ENCODE data around the gene OR2AE1. TPM values are rescaled to one million over a fixed set of nuclear protein-coding genes. Genes with fewer than 3 reads are reported as not detected.

OR2AE1 gene
- total and polyA plus RNA-seq, 2 of the 13 experiments (the other 11 are each of a cell fraction or from before 2014, with no cell fraction given): not detected

DNA sequence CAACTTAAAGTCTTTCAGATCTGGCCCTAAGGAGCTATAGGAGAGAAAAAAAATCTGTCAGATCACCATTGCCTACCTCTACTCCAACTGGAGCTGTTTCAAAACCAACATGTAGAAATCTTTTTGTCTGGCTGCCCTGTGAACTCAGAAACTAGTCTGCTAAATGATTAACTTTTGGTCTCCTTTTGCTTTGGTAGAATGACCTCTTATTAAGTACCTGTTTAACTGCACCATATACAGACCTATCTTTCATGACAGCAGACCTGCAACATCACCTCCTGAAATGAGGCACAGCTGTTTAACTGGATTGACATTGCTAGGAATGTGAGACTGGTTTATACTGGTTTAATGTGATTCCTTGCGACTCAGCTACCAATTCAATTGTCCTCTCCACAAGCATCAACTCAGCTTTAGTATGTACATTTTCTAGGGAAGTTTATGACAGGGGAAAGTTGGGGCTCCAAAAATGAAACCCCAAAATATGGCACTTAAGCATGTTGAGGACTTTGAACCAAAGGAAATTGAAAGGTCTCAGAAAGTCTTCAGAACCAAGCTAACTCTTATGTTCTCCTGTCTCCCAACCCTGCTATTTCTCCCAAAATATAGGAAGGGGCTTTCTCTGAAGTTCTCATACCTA lies 47.2 kb downstream of the OR2AE1 start (continued):
- TF ChIP-seq, protein P1, sequence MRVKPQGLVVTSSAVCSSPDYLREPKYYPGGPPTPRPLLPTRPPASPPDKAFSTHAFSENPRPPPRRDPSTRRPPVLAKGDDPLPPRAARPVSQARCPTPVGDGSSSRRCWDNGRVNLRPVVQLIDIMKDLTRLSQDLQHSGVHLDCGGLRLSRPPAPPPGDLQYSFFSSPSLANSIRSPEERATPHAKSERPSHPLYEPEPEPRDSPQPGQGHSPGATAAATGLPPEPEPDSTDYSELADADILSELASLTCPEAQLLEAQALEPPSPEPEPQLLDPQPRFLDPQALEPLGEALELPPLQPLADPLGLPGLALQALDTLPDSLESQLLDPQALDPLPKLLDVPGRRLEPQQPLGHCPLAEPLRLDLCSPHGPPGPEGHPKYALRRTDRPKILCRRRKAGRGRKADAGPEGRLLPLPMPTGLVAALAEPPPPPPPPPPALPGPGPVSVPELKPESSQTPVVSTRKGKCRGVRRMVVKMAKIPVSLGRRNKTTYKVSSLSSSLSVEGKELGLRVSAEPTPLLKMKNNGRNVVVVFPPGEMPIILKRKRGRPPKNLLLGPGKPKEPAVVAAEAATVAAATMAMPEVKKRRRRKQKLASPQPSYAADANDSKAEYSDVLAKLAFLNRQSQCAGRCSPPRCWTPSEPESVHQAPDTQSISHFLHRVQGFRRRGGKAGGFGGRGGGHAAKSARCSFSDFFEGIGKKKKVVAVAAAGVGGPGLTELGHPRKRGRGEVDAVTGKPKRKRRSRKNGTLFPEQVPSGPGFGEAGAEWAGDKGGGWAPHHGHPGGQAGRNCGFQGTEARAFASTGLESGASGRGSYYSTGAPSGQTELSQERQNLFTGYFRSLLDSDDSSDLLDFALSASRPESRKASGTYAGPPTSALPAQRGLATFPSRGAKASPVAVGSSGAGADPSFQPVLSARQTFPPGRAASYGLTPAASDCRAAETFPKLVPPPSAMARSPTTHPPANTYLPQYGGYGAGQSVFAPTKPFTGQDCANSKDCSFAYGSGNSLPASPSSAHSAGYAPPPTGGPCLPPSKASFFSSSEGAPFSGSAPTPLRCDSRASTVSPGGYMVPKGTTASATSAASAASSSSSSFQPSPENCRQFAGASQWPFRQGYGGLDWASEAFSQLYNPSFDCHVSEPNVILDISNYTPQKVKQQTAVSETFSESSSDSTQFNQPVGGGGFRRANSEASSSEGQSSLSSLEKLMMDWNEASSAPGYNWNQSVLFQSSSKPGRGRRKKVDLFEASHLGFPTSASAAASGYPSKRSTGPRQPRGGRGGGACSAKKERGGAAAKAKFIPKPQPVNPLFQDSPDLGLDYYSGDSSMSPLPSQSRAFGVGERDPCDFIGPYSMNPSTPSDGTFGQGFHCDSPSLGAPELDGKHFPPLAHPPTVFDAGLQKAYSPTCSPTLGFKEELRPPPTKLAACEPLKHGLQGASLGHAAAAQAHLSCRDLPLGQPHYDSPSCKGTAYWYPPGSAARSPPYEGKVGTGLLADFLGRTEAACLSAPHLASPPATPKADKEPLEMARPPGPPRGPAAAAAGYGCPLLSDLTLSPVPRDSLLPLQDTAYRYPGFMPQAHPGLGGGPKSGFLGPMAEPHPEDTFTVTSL (CRISPR knock-in tag; IDR thresholded peaks at IDR 0.05; ENCODE audit: borderline replicate concordance): peak; percentile 64; the same call in 1 of the 2 replicates
- TF ChIP-seq ZNF878 (CRISPR knock-in tag; IDR thresholded peaks at IDR 0.05): peak; percentile 60; the same call in 1 of the 2 replicates
- TF ChIP-seq, protein P2, sequence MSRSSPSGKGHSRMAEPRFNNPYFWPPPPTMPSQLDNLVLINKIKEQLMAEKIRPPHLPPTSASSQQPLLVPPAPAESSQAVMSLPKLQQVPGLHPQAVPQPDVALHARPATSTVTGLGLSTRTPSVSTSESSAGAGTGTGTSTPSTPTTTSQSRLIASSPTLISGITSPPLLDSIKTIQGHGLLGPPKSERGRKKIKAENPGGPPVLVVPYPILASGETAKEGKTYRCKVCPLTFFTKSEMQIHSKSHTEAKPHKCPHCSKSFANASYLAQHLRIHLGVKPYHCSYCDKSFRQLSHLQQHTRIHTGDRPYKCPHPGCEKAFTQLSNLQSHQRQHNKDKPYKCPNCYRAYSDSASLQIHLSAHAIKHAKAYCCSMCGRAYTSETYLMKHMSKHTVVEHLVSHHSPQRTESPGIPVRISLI (CRISPR knock-in tag; IDR thresholded peaks at IDR 0.05; ENCODE audit: borderline replicate concordance): peak; percentile 63; the same call in 1 of the 2 replicates
- no peak for TF ChIP-seq TARDBP (CRISPR knock-in tag; IDR thresholded peaks at IDR 0.05)
- TF ChIP-seq RXRB (CRISPR knock-in tag; IDR thresholded peaks at IDR 0.05; ENCODE audit: borderline replicate concordance): peak; percentile 86
- TF ChIP-seq, protein P3, sequence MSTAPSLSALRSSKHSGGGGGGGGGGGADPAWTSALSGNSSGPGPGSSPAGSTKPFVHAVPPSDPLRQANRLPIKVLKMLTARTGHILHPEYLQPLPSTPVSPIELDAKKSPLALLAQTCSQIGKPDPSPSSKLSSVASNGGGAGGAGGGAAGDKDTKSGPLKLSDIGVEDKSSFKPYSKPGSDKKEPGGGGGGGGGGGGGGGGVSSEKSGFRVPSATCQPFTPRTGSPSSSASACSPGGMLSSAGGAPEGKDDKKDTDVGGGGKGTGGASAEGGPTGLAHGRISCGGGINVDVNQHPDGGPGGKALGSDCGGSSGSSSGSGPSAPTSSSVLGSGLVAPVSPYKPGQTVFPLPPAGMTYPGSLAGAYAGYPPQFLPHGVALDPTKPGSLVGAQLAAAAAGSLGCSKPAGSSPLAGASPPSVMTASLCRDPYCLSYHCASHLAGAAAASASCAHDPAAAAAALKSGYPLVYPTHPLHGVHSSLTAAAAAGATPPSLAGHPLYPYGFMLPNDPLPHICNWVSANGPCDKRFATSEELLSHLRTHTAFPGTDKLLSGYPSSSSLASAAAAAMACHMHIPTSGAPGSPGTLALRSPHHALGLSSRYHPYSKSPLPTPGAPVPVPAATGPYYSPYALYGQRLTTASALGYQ (CRISPR knock-in tag; IDR thresholded peaks at IDR 0.05): no peak
- TF ChIP-seq KAT2B (IDR thresholded peaks at IDR 0.05; ENCODE audit: borderline replicate concordance, low read depth, low read length): no peak
- TF ChIP-seq MAZ (IDR thresholded peaks at IDR 0.05; ENCODE audit: borderline replicate concordance, low read depth, low read length): no peak
- 0 out of 2 replicates have a peak, but pooled peaks have one; percentile 32 for TF ChIP-seq MAZ (CRISPR knock-in tag; IDR thresholded peaks at IDR 0.05; ENCODE audit: low read depth)
- 0 out of 2 replicates have a peak, but pooled peaks have one; percentile 57 for TF ChIP-seq ZNF510 (CRISPR knock-in tag; IDR thresholded peaks at IDR 0.05; ENCODE audit: low read depth)
- peak; percentile 29; the same call in 1 of the 2 replicates for TF ChIP-seq FOXK1 (CRISPR knock-in tag; IDR thresholded peaks at IDR 0.05; ENCODE audit: borderline replicate concordance, low read depth)
- TF ChIP-seq ZNF737 (CRISPR knock-in tag; IDR thresholded peaks at IDR 0.05; ENCODE audit: borderline replicate concordance): no peak
- no peak for TF ChIP-seq SALL2 (CRISPR knock-in tag; IDR thresholded peaks at IDR 0.05)
- TF ChIP-seq SAP130 (CRISPR knock-in tag; IDR thresholded peaks at IDR 0.05; ENCODE audit: low read depth): peak; percentile 84
- peak; percentile 16; the same call in 1 of the 2 replicates for TF ChIP-seq PITX1 (CRISPR knock-in tag; IDR thresholded peaks at IDR 0.05)
- TF ChIP-seq TGIF2 (CRISPR knock-in tag; IDR thresholded peaks at IDR 0.05): peak; percentile 78; the same call in 1 of the 2 replicates
- TF ChIP-seq CREM (IDR thresholded peaks at IDR 0.05): peak; percentile 59
- no peak for TF ChIP-seq CREM (CRISPR knock-in tag; IDR thresholded peaks at IDR 0.05)
- 0 out of 2 replicates have a peak, but pooled peaks have one; percentile 38 for TF ChIP-seq ZNF235 (CRISPR knock-in tag; IDR thresholded peaks at IDR 0.05; ENCODE audit: borderline replicate concordance)
- 0 out of 2 replicates have a peak, but pooled peaks have one; percentile 43 for TF ChIP-seq GATAD1 (CRISPR knock-in tag; IDR thresholded peaks at IDR 0.05)
- peak; percentile 74 for TF ChIP-seq SKI (IDR thresholded peaks at IDR 0.05; ENCODE audit: partially characterized antibody)
- peak; percentile 82 for TF ChIP-seq MED1 (CRISPR knock-in tag; IDR thresholded peaks at IDR 0.05)
- peak; percentile 63 for TF ChIP-seq ISL2 (CRISPR knock-in tag; IDR thresholded peaks at IDR 0.05)
